ENCODE data around the gene CYB561D2. TPM values are rescaled to one million over a fixed set of nuclear protein-coding genes. Genes with fewer than 3 reads are reported as not detected.

CYB561D2 gene
- total RNA-seq, 4 donors from 2014 or later = 4.7 to 10.9 (median 9.0) TPM

GRCh38 chr3:50353245-50354004 is 2.8 kb downstream of the CYB561D2 start:
- Histone ChIP-seq H3K27ac (no peak overlapping the region), H3K9me3 (no peaks in the 10 kb centered on the region), H3K4me1 (peaks cover 4 to 91% (median 50%) of the 10 kb centered on the region in 3 donors), H3K27me3 (no peaks in the 10 kb centered on the region), H3K36me3 (peaks cover 0 to 59% of the 10 kb centered on the region in 2 donors), H3K4me3 (no peak overlapping the region)
- peak; percentile 4 for TF ChIP-seq POLR2AphosphoS5 (IDR thresholded peaks at IDR 0.05)
- no peak for TF ChIP-seq EP300 (IDR thresholded peaks at IDR 0.05)
- no peak for TF ChIP-seq CTCF (IDR thresholded peaks at IDR 0.05)
- TF ChIP-seq POLR2A (IDR thresholded peaks at IDR 0.05) = no peak
- no peak for ATAC-seq
- 29% methylated on average over 1 of the region's 12 CpGs; no CpG with 5 or more reads in 1 of the 2 donors for WGBS, 2 donors (ENCODE audit: low coverage in 1 of 2)

- H3K9me3 ChIP-seq = no peaks in the 10 kb centered on the region
- TF ChIP-seq POLR2A (IDR thresholded peaks at IDR 0.05) = no peak
- no peak for TF ChIP-seq CTCF (IDR thresholded peaks at IDR 0.05)
- TF ChIP-seq EP300 (IDR thresholded peaks at IDR 0.05) = no peak
- TF ChIP-seq POLR2AphosphoS5 (IDR thresholded peaks at IDR 0.05) = no peak
- peaks cover 4 to 88% (median 48%) of the 10 kb centered on the region in 3 donors for H3K4me1 ChIP-seq
- H3K4me3 ChIP-seq = no peak overlapping the region
- peaks cover 0 to 51% of the 10 kb centered on the region in 2 donors for H3K36me3 ChIP-seq
- WGBS, 2 donors (ENCODE audit: low coverage in 1 of 2) = 72 to 79% methylated on average over 5 of the region's 5 CpGs
- H3K27ac ChIP-seq = no peak overlapping the region
- H3K27me3 ChIP-seq = no peaks in the 10 kb centered on the region
- ATAC-seq = no peak
Measured at GRCh38 chr3:50354186-50354764, 3.6 kb downstream of the CYB561D2 start.

GRCh38 chr3:50354850-50355249 is 4.2 kb downstream of the CYB561D2 start:
- no peak for ATAC-seq
- TF ChIP-seq POLR2AphosphoS5 (IDR thresholded peaks at IDR 0.05) = no peak
- no peak for TF ChIP-seq POLR2A (IDR thresholded peaks at IDR 0.05)
- TF ChIP-seq CTCF (IDR thresholded peaks at IDR 0.05) = no peak
- no peak for TF ChIP-seq EP300 (IDR thresholded peaks at IDR 0.05)
- Histone ChIP-seq H3K4me3 (no peak overlapping the region), H3K27me3 (no peaks in the 10 kb centered on the region), H3K27ac (no peak overlapping the region), H3K9me3 (no peaks in the 10 kb centered on the region), H3K36me3 (peaks cover 0 to 50% of the 10 kb centered on the region in 2 donors), H3K4me1 (peaks cover 4 to 85% (median 43%) of the 10 kb centered on the region in 3 donors)
- 60 to 63% methylated on average over 1 to 2 of the region's 7 CpGs for WGBS, 2 donors (ENCODE audit: low coverage in 1 of 2)

GRCh38 chr3:50355829-50356552 is 5.3 kb downstream of the CYB561D2 start:
- ATAC-seq = no peak
- TF ChIP-seq CTCF (IDR thresholded peaks at IDR 0.05) = no peak
- no peak for TF ChIP-seq EP300 (IDR thresholded peaks at IDR 0.05)
- no peak for TF ChIP-seq POLR2A (IDR thresholded peaks at IDR 0.05)
- TF ChIP-seq POLR2AphosphoS5 (IDR thresholded peaks at IDR 0.05) = no peak
- H3K27me3 ChIP-seq = no peaks in the 10 kb centered on the region
- no peaks in the 10 kb centered on the region for H3K9me3 ChIP-seq
- WGBS, 2 donors (ENCODE audit: low coverage in 1 of 2) = 75% methylated on average over 2 of the region's 5 CpGs; no CpG with 5 or more reads in 1 of the 2 donors
- peak overlapping the region in 1 of 2 donors; percentile 75 for H3K4me3 ChIP-seq
- H3K4me1 ChIP-seq = peaks cover 4 to 78% (median 38%) of the 10 kb centered on the region in 3 donors
- peak overlapping the region in 3 of 4 donors; percentile 39 to 90 (median 51) for H3K27ac ChIP-seq
- H3K36me3 ChIP-seq = peaks cover 0 to 50% of the 10 kb centered on the region in 2 donors
